GM19452 (cell line): ENCODE data around the gene COL4A1.

Source experiments
- ATAC-seq: cut with Tn5 transposase; IDR thresholded peaks from one replicate; pipeline ENCODE4 v1.9.1; 2021; ENCODE audit not compliant: unreplicated experiment

COL4A1 gene

GRCh38 chr13:110173247-110173818 is 133.6 kb downstream of the COL4A1 start:
- no peak for ATAC-seq

- no peak for ATAC-seq
These were observed 136.1 kb downstream of the COL4A1 start for GRCh38 chr13:110170882-110171281.

- ATAC-seq: no peak
These were observed 136.8 kb downstream of the COL4A1 start for GRCh38 chr13:110170020-110170790.

- no peak for ATAC-seq
These were observed 137.7 kb downstream of the COL4A1 start for GRCh38 chr13:110168999-110169933.

- ATAC-seq: no peak
These were observed 140.4 kb downstream of the COL4A1 start for GRCh38 chr13:110166598-110166997.

GRCh38 chr13:110164706-110165105 is 142.3 kb downstream of the COL4A1 start:
- no peak for ATAC-seq

- ATAC-seq: no peak
These were observed 143.9 kb downstream of the COL4A1 start for GRCh38 chr13:110162866-110163658.

- ATAC-seq: no peak
These were observed 144.9 kb downstream of the COL4A1 start for GRCh38 chr13:110162053-110162452.

GRCh38 chr13:110161112-110161882 is 145.7 kb downstream of the COL4A1 start:
- ATAC-seq: no peak

GRCh38 chr13:110158226-110158625 is 148.7 kb downstream of the COL4A1 start:
- no peak for ATAC-seq

GRCh38 chr13:110157718-110158117 is 149.2 kb downstream of the COL4A1 start:
- no peak for ATAC-seq

- no peak for ATAC-seq
These were observed 150.5 kb downstream of the COL4A1 start for GRCh38 chr13:110156301-110157049.

GRCh38 chr13:110155072-110155471 is 151.9 kb downstream of the COL4A1 start:
- ATAC-seq: no peak

GRCh38 chr13:110154410-110154933 is 152.5 kb downstream of the COL4A1 start:
- no peak for ATAC-seq

GRCh38 chr13:110152351-110152750 is 154.6 kb downstream of the COL4A1 start:
- ATAC-seq: no peak

- no peak for ATAC-seq
These were observed 155.5 kb downstream of the COL4A1 start for GRCh38 chr13:110151462-110151861.

GRCh38 chr13:110150384-110151101 is 156.4 kb downstream of the COL4A1 start:
- ATAC-seq: no peak

GRCh38 chr13:110149036-110149435 is 157.9 kb downstream of the COL4A1 start:
- ATAC-seq: no peak
